Progenitor cell of endocrine pancreas (in vitro differentiated cells): ENCODE measurements around the gene SYNPO2. TPM values are rescaled to one million over a fixed set of nuclear protein-coding genes. Genes with fewer than 3 reads are reported as not detected.

Experiments used
- DNase-seq: peaks from one replicate; pipeline ENCODE4 v3.0.0; 2021; ENCODE audit warnings: low spot score; ENCODE audit not compliant: unreplicated experiment
- H3K27ac Mint-ChIP-seq: 2 replicates; pipeline ENCODE4 v1.8.0; 2021; ENCODE audit warnings: mild to moderate bottlenecking, moderate library complexity, mixed read lengths
- H3K27me3 Mint-ChIP-seq: 2 replicates; pipeline ENCODE4 v1.8.0; 2021; ENCODE audit warnings: mixed read lengths
- H3K36me3 Mint-ChIP-seq: 2 replicates; pipeline ENCODE4 v1.8.0; 2022; ENCODE audit warnings: mixed read lengths; ENCODE audit not compliant: insufficient read depth
- H3K4me1 Mint-ChIP-seq: 2 replicates; pipeline ENCODE4 v1.8.0; 2021; ENCODE audit warnings: low read depth, mixed read lengths
- H3K4me3 Mint-ChIP-seq: 2 replicates; pipeline ENCODE4 v1.8.0; 2021; ENCODE audit warnings: low read depth, mild to moderate bottlenecking, moderate library complexity, mixed read lengths
- H3K9me3 Mint-ChIP-seq: 2 replicates; pipeline ENCODE4 v1.8.0; 2021; ENCODE audit warnings: low read depth, mixed read lengths
- total RNA-seq: library from RNA; stranded (reverse); gene quantifications from 2 replicates; pipeline ENCODE4 v1.2.1, GENCODE V29; 2021
- TF ChIP-seq, protein P1 (sequence below): fragments of 200-600 bp; sonication (generic); IDR thresholded peaks from one replicate; pipeline ENCODE4 v1.5.0; 2021; ENCODE audit warnings: antibody characterized with exemption, mild to moderate bottlenecking; ENCODE audit not compliant: unreplicated experiment

Gene SYNPO2
- total RNA-seq, 1 donor from 2014 or later: 1.3 TPM

DNA sequence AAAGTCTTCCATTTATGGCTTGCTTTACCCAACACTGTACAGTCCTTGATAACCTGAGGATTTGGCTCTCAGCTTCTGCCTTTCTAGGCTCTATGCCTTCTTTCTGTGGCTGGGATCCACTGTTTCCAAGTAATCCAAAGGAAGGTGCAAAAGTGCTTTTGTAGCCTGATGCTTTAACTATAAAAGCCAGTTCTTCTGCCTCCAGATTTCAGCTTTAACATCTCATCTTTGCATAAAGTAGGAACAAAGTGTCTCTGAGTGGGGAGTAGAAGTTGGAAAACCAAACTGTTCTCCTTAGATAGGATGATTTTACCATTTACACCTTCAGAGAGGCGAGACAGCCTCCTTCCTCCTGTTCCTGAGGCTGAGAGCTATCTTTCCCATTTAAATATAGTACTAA, 41.7 kb upstream of the SYNPO2 start:
- H3K4me3 Mint-ChIP-seq: no peak overlapping the region
- no peak overlapping the region for H3K27ac Mint-ChIP-seq
- peaks cover 21% of the 10 kb centered on the region for H3K27me3 Mint-ChIP-seq
- H3K9me3 Mint-ChIP-seq: no peaks in the 10 kb centered on the region
- H3K36me3 Mint-ChIP-seq: no peaks in the 10 kb centered on the region
- no peaks in the 10 kb centered on the region for H3K4me1 Mint-ChIP-seq
- TF ChIP-seq, protein P1, sequence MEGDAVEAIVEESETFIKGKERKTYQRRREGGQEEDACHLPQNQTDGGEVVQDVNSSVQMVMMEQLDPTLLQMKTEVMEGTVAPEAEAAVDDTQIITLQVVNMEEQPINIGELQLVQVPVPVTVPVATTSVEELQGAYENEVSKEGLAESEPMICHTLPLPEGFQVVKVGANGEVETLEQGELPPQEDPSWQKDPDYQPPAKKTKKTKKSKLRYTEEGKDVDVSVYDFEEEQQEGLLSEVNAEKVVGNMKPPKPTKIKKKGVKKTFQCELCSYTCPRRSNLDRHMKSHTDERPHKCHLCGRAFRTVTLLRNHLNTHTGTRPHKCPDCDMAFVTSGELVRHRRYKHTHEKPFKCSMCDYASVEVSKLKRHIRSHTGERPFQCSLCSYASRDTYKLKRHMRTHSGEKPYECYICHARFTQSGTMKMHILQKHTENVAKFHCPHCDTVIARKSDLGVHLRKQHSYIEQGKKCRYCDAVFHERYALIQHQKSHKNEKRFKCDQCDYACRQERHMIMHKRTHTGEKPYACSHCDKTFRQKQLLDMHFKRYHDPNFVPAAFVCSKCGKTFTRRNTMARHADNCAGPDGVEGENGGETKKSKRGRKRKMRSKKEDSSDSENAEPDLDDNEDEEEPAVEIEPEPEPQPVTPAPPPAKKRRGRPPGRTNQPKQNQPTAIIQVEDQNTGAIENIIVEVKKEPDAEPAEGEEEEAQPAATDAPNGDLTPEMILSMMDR: no peak
- no peak for DNase-seq

DNA sequence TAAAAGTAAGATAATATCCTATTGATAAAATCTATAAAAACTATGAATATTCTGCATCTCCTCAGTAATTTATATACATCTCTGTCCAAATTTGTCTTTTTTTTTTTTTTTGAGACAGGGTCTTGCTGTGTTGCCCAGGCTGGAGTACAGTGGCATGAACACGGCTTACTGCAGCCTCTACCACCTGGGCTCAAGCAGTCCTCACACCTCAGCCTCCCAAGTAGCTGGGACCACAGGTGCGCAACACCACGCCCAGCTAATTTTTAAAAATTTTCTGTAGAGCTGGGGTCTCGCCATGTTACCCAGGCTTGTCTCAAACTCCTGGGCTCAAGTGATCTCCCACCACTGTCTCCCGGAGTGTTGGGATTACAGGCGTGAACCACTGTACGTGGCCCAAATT, 40.4 kb upstream of the SYNPO2 start:
- DNase-seq: no peak
- Mint-ChIP-seq H3K27me3 (peaks cover 25% of the 10 kb centered on the region), H3K4me1 (no peaks in the 10 kb centered on the region), H3K9me3 (no peaks in the 10 kb centered on the region), H3K4me3 (no peak overlapping the region), H3K27ac (no peak overlapping the region), H3K36me3 (no peaks in the 10 kb centered on the region)
- TF ChIP-seq, protein P1: no peak

DNA sequence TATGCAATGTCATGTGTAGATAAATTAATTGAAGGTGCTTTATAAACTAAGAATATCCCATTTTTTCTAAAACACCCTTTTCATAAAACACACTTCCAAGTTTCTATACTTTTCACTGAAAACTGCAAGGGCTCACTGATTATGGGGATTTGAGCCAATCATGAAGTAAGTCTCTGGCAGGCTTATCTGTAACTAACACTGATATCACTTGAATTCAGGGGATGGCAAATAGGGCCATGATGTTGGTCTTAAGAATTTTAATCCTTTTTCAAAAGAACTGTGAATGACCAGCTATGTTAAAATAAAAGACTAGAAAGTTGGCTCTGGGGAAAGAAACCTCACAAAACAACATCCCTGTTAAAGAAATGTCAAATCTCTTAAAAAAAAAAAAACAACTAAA, 39.8 kb upstream of the SYNPO2 start:
- no peaks in the 10 kb centered on the region for H3K4me1 Mint-ChIP-seq
- H3K27ac Mint-ChIP-seq: no peak overlapping the region
- DNase-seq: no peak

DNA sequence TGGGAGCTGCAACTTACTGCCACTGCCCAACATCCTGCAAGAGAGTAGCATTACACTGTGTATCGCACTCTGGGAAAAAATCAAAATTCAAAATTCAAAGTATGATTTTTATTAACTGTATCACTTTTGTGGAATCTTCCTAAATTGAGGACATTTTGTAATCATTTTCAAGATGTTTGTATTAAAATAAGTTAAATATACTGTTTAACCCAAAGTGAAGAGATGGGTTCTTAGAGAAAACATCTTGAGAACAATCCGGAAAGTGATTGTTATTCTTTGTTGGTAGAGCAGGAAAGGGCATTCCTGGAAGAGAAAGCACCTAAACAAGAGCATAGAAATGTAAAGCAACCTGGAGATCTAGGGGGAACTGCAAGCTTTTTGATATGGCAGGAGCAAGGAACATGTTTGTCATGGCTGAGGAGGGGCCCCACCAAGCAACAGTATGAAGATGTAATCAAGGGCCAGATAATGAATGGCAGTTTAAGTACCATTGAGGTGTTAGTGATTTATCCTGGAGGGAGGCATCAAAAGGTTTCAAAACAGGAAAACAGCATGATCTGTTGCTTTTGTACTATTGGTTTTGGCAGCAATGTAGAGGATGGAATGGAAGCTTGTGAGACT, 38.7 kb upstream of the SYNPO2 start:
- Mint-ChIP-seq H3K27me3 (peaks cover 23% of the 10 kb centered on the region), H3K4me3 (no peak overlapping the region), H3K27ac (no peak overlapping the region), H3K4me1 (no peaks in the 10 kb centered on the region), H3K36me3 (no peaks in the 10 kb centered on the region), H3K9me3 (no peaks in the 10 kb centered on the region)
- DNase-seq: no peak
- TF ChIP-seq, protein P1: no peak

More for the DNA sequence above, 39.8 kb upstream of the SYNPO2 start:
- H3K36me3 Mint-ChIP-seq: no peaks in the 10 kb centered on the region
- TF ChIP-seq, protein P1: no peak
- H3K27me3 Mint-ChIP-seq: peaks cover 23% of the 10 kb centered on the region
- H3K9me3 Mint-ChIP-seq: no peaks in the 10 kb centered on the region
- H3K4me3 Mint-ChIP-seq: no peak overlapping the region

DNA sequence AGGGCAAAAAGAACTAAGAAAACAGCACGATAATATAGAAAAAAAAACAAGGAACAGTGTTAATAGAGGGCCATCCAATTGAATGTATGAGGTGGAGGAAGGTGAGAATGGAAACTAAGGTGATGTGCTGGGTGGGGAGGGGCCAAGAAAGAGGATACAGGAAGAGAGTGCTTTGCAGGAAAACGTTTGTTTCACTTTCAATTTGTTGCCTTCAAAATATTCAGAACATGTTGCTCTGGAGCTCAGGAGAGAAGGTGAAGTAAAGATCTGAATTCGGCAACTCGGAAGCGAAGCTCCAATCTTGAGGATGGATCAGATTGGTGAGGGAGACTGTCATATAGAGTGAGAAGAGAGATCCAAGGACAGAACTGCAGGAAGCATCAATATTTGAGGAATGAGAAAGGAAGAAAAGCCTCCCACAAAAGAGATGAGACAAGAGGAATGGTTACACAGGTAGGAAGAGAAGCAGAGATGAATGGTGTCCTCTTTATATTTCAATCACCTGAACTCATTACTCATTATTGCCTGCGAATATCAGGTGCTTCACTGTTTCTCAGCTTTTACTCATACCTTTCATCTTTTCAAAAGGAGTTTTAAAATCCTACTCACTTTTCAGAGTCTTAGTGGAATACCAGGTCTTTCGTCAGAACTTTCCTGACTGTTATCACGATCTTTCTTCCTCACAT, 38.0 kb upstream of the SYNPO2 start:
- Mint-ChIP-seq H3K4me3 (no peak overlapping the region), H3K27ac (no peak overlapping the region), H3K36me3 (no peaks in the 10 kb centered on the region), H3K4me1 (no peaks in the 10 kb centered on the region), H3K9me3 (no peaks in the 10 kb centered on the region), H3K27me3 (peaks cover 23% of the 10 kb centered on the region)
- DNase-seq: no peak
- TF ChIP-seq, protein P1: no peak
